ENCODE measurements around the gene ME3.

- TF ChIP-seq EZH2 (IDR thresholded peaks at IDR 0.05; ENCODE audit: low read length), result no peak
- TF ChIP-seq, protein P1, sequence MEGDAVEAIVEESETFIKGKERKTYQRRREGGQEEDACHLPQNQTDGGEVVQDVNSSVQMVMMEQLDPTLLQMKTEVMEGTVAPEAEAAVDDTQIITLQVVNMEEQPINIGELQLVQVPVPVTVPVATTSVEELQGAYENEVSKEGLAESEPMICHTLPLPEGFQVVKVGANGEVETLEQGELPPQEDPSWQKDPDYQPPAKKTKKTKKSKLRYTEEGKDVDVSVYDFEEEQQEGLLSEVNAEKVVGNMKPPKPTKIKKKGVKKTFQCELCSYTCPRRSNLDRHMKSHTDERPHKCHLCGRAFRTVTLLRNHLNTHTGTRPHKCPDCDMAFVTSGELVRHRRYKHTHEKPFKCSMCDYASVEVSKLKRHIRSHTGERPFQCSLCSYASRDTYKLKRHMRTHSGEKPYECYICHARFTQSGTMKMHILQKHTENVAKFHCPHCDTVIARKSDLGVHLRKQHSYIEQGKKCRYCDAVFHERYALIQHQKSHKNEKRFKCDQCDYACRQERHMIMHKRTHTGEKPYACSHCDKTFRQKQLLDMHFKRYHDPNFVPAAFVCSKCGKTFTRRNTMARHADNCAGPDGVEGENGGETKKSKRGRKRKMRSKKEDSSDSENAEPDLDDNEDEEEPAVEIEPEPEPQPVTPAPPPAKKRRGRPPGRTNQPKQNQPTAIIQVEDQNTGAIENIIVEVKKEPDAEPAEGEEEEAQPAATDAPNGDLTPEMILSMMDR (optimal IDR thresholded peaks at IDR 0.05 in 1 of 3, IDR thresholded peaks at IDR 0.05 in 1 of 3, conservative IDR thresholded peaks at IDR 0.05 in 1 of 3; ENCODE audit: extremely low read depth in 1 of 3, insufficient read depth in 2 of 3, low read length in 3 of 3), result no peak
These were observed 274.3 kb downstream of the ME3 start for GRCh38 chr11:86398106-86398505.
